ENCODE measurements around the gene SCP2D1. TPM values are rescaled to one million over a fixed set of nuclear protein-coding genes. Genes with fewer than 3 reads are reported as not detected.

The SCP2D1 gene
- total and polyA plus RNA-seq, 2 of the 8 experiments (the other 6 are each of a cell fraction or from before 2014, with no cell fraction given): not detected

DNA sequence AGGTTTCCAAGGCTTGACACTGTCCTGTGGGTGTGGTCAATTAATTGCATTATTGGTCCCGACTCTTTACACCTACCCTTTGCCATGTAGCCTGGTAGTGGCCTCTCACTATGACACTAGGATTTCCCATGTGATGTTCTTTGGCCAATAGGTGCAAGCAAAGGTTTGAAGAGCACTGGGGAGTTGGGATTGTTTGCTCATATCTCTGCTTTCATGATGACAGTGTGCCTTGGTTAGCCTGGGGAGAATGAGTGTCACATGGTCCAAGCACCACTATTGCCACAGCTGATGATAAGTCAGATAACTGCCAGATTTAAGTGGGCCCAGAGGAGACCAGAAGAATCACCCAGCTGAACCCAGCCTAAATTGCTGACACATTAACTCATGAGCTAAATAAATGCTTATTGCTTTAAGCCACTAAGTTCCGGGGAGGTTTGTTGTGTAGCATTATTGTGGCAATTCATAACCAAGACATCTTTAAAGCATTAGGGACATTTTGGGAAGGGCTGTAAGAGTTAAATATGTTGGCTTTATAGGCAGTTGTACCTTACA lies 17.2 kb upstream of the SCP2D1 start:
- H3K36me3 ChIP-seq (ENCODE audit: control insufficient read depth in 2 of 4, insufficient read depth in 4 of 4, low read length in 3 of 4): peaks cover 0 to 2% (median 0%) of the 10 kb centered on the region in 4 experiments; a peak in 1 of 8 replicates
- H3K23ac ChIP-seq (ENCODE audit: insufficient read length): no peak overlapping the region
- H3K27me3 ChIP-seq (replicated peaks in 1 of 4; ENCODE audit: control insufficient read depth in 3 of 4, extremely low read depth in 1 of 4, insufficient read depth in 3 of 4, low read length in 3 of 4): peaks cover 0 to 4% (median 2%) of the 10 kb centered on the region in 4 experiments; a peak in 5 of 7 replicates
- H3K4me2 ChIP-seq (ENCODE audit: insufficient read depth in 1 of 2, low read depth in 2 of 2, low read length in 2 of 2): no peak overlapping the region
- no peaks in the 10 kb centered on the region for H4K20me1 ChIP-seq (replicated peaks in 1 of 2; ENCODE audit: control insufficient read depth in 1 of 2, insufficient read depth in 2 of 2, low read length in 2 of 2)
- H3K79me1 ChIP-seq (ENCODE audit: low read depth, low read length): no peaks in the 10 kb centered on the region
- ChIA-PET POLR2A (ENCODE audit: partially characterized antibody) (no interaction called here), CTCF (ENCODE audit: partially characterized antibody) (no interaction called here)
- DNase-seq (ENCODE audit: low read depth in 1 of 2, low spot score in 2 of 2) (no peak), FAIRE-seq (no peak)
- no peak overlapping the region for H3K27ac ChIP-seq (ENCODE audit: low read depth, low read length)
- no peaks in the 10 kb centered on the region for H3K23me2 ChIP-seq (ENCODE audit: low read depth, low read length)
- H4K5ac ChIP-seq (ENCODE audit: insufficient read length, low read depth, low read length): no peak overlapping the region
- no peak overlapping the region for H2BK120ac ChIP-seq (replicated peaks; ENCODE audit: low read depth, low read length)
- H3K56ac ChIP-seq (replicated peaks; ENCODE audit: insufficient read length, low read depth, low read length): no peak overlapping the region
- no peak overlapping the region for H3K4me3 ChIP-seq (ENCODE audit: extremely low read depth in 1 of 4, insufficient read depth in 2 of 4, low read depth in 3 of 4, low read length in 4 of 4)
- no peak overlapping the region for H4K91ac ChIP-seq (replicated peaks; ENCODE audit: insufficient read length, low read length)
- no peak overlapping the region for H4K8ac ChIP-seq (ENCODE audit: extremely low read depth, insufficient read depth, low read length)
- H3K79me2 ChIP-seq (ENCODE audit: control insufficient read depth in 1 of 2, insufficient read depth in 2 of 2, low read length in 2 of 2): no peaks in the 10 kb centered on the region
- peaks cover 0 to 3% of the 10 kb centered on the region in 2 experiments; a peak in 1 of 4 replicates for H3K9me3 ChIP-seq (ENCODE audit: insufficient read depth in 2 of 2, low read depth in 1 of 2, low read length in 1 of 2)
- H2AFZ ChIP-seq (ENCODE audit: low read length): no peak overlapping the region
- no peak overlapping the region for H2AK5ac ChIP-seq (ENCODE audit: low read depth, low read length)
- no peaks in the 10 kb centered on the region for H3K4me1 ChIP-seq (replicated peaks in 1 of 4; ENCODE audit: control insufficient read depth in 3 of 4, insufficient read depth in 4 of 4, low read length in 3 of 4)
- H3K9ac ChIP-seq (replicated peaks in 1 of 4; ENCODE audit: extremely low read depth in 1 of 4, low read depth in 3 of 4, low read length in 3 of 4): no peak overlapping the region
- H3K4ac ChIP-seq (replicated peaks; ENCODE audit: insufficient read length, low read depth, low read length): no peak overlapping the region
- no peak overlapping the region for H3K14ac ChIP-seq (ENCODE audit: insufficient read length)
- H2BK12ac ChIP-seq (ENCODE audit: low read depth, low read length): no peak overlapping the region
- H2BK15ac ChIP-seq (ENCODE audit: low read length): no peak overlapping the region
- H3K18ac ChIP-seq (ENCODE audit: extremely low read depth, low read length): no peak overlapping the region
- no peak overlapping the region for H2BK5ac ChIP-seq (ENCODE audit: low read depth, low read length)
- WGBS, 2 experiments (ENCODE audit: extremely low coverage in 1 of 2, insufficient coverage in 1 of 2, insufficient read length in 1 of 2, insufficient replicate concordance in 2 of 2, low coverage in 1 of 2, low lambda C conversion rate in 2 of 2, missing lambda C conversion rate in 1 of 2): 89% methylated on average over 2 of the region's 2 CpGs; no CpG with 5 or more reads in 1 of the 2 experiments
- no peak overlapping the region for H2BK20ac ChIP-seq (ENCODE audit: low read length)
- no peak for TF ChIP-seq HDAC2 (IDR thresholded peaks at IDR 0.05; ENCODE audit: borderline replicate concordance in 1 of 2, low read depth in 2 of 2, low read length in 2 of 2)
- no peak for TF ChIP-seq KDM5A (IDR thresholded peaks at IDR 0.05; ENCODE audit: low read length)
- TF ChIP-seq YY1 (IDR thresholded peaks at IDR 0.05; ENCODE audit: low read depth, low read length): no peak
- TF ChIP-seq CHD1 (IDR thresholded peaks at IDR 0.05; ENCODE audit: low read depth, low read length): no peak
- TF ChIP-seq, protein P1, sequence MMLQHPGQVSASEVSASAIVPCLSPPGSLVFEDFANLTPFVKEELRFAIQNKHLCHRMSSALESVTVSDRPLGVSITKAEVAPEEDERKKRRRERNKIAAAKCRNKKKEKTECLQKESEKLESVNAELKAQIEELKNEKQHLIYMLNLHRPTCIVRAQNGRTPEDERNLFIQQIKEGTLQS (IDR thresholded peaks at IDR 0.05; ENCODE audit: insufficient read depth, low read depth, low read length): no peak
- TF ChIP-seq CBX8 (IDR thresholded peaks at IDR 0.05; ENCODE audit: borderline replicate concordance, low read depth, low read length): no peak
- TF ChIP-seq PHF8 (conservative IDR thresholded peaks at IDR 0.05; ENCODE audit: low read depth, low read length): no peak
- no peak for TF ChIP-seq SP2 (IDR thresholded peaks at IDR 0.05; ENCODE audit: low read length)
- TF ChIP-seq NRF1 (IDR thresholded peaks at IDR 0.05; ENCODE audit: low read depth, low read length): no peak
- no peak for TF ChIP-seq JUN (IDR thresholded peaks at IDR 0.05; ENCODE audit: low read depth, low read length)
- TF ChIP-seq CEBPB (IDR thresholded peaks at IDR 0.05; ENCODE audit: low read depth, low read length): no peak
- TF ChIP-seq EP300 (IDR thresholded peaks at IDR 0.05; ENCODE audit: borderline replicate concordance in 1 of 2, low read depth in 2 of 2, low read length in 2 of 2): no peak
- TF ChIP-seq CHD2 (IDR thresholded peaks at IDR 0.05; ENCODE audit: low read length): no peak
- no peak for TF ChIP-seq SP1 (IDR thresholded peaks at IDR 0.05; ENCODE audit: low read depth, low read length)
